ENCODE measurements around the gene NRDC.

The NRDC gene

GRCh38 chr1:51791888-51792287, 86.6 kb downstream of the NRDC start:
- Histone ChIP-seq H3K27ac (replicated peaks; ENCODE audit: low read length) (no peak overlapping the region), H2AK5ac (ENCODE audit: low read depth, low read length) (no peak overlapping the region), H2BK15ac (ENCODE audit: low read length) (no peak overlapping the region), H3K4me1 (ENCODE audit: control insufficient read depth in 2 of 2, insufficient read depth in 1 of 2, low read depth in 1 of 2, low read length in 2 of 2) (no peaks in the 10 kb centered on the region), H3K4ac (ENCODE audit: low read length) (no peak overlapping the region), H3K4me3 (ENCODE audit: low read length in 2 of 2) (no peak overlapping the region), H2BK120ac (ENCODE audit: low read depth, low read length) (no peak overlapping the region), H3K27me3 (ENCODE audit: control insufficient read depth in 3 of 3, insufficient read depth in 3 of 3, low read depth in 1 of 3, low read length in 3 of 3) (no peaks in the 10 kb centered on the region), H2AFZ (ENCODE audit: low read length) (no peak overlapping the region), H3K4me2 (ENCODE audit: insufficient read depth, low read length, poor library complexity, severe bottlenecking) (no peak overlapping the region), H3K14ac (ENCODE audit: low read length) (no peak overlapping the region), H4K91ac (ENCODE audit: low read depth, low read length, poor library complexity) (no peak overlapping the region), H3K36me3 (replicated peaks in 1 of 2; ENCODE audit: control insufficient read depth in 2 of 2, insufficient read depth in 2 of 2, low read length in 2 of 2) (peaks cover 37 to 92% of the 10 kb centered on the region in 2 donors), H3K18ac (ENCODE audit: low read length) (no peak overlapping the region), H3K9me3 (replicated peaks in 1 of 2; ENCODE audit: control insufficient read depth in 2 of 2, insufficient read depth in 1 of 2, low read depth in 1 of 2, low read length in 2 of 2) (no peaks in the 10 kb centered on the region), H2BK5ac (ENCODE audit: low read length) (no peak overlapping the region), H2BK12ac (ENCODE audit: low read length) (no peak overlapping the region), H3K9ac (ENCODE audit: low read depth, low read length, poor library complexity) (no peak overlapping the region), H3K23ac (ENCODE audit: low read depth, low read length, poor library complexity) (no peak overlapping the region), H4K8ac (ENCODE audit: low read depth, low read length) (no peak overlapping the region), H3K79me1 (ENCODE audit: low read depth, low read length) (no peaks in the 10 kb centered on the region)
- WGBS, 2 donors (ENCODE audit: extremely low coverage in 2 of 2, insufficient read length in 2 of 2, insufficient replicate concordance in 1 of 2) = no CpG with 5 or more reads among the region's 1 CpG
- no peak for DNase-seq (ENCODE audit: low spot score)

DNA sequence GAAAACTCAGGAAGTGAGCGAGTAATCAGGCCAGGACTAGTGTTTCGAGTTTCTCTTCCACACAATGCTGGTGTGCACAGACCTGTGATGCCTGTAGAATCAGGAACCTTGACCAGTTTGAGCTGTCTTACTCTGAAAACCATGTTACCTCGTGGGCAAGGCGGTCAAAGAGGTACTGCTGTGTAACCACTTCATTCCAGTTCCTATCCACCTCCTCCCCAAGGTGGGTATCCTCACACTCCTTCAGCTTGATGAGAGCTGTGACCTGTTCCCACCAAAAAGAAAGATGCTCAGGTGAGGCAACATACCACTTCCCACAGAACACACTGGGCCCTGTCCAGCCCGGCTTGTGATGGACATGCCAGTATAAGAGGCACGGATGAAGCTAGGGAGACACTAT, 88.1 kb downstream of the NRDC start:
- WGBS, 2 donors (ENCODE audit: extremely low coverage in 2 of 2, insufficient read length in 2 of 2, insufficient replicate concordance in 1 of 2) = no CpG with 5 or more reads among the region's 6 CpGs
- H3K14ac ChIP-seq (ENCODE audit: low read length) = no peak overlapping the region
- peak overlapping the region in 1 of 2 donors; percentile 42 for H3K4me3 ChIP-seq (ENCODE audit: low read length in 2 of 2)
- no peak overlapping the region for H4K91ac ChIP-seq (ENCODE audit: low read depth, low read length, poor library complexity)
- no peaks in the 10 kb centered on the region for H3K4me1 ChIP-seq (ENCODE audit: control insufficient read depth in 2 of 2, insufficient read depth in 1 of 2, low read depth in 1 of 2, low read length in 2 of 2)
- H4K8ac ChIP-seq (ENCODE audit: low read depth, low read length) = no peak overlapping the region
- H3K4ac ChIP-seq (ENCODE audit: low read length) = no peak overlapping the region
- H2BK12ac ChIP-seq (ENCODE audit: low read length) = no peak overlapping the region
- H2BK5ac ChIP-seq (ENCODE audit: low read length) = no peak overlapping the region
- H2BK15ac ChIP-seq (ENCODE audit: low read length) = no peak overlapping the region
- H2BK120ac ChIP-seq (ENCODE audit: low read depth, low read length) = no peak overlapping the region
- no peaks in the 10 kb centered on the region for H3K27me3 ChIP-seq (ENCODE audit: control insufficient read depth in 3 of 3, insufficient read depth in 3 of 3, low read depth in 1 of 3, low read length in 3 of 3)
- H3K79me1 ChIP-seq (ENCODE audit: low read depth, low read length) = no peaks in the 10 kb centered on the region
- DNase-seq (ENCODE audit: low spot score) = no peak
- no peak overlapping the region for H3K23ac ChIP-seq (ENCODE audit: low read depth, low read length, poor library complexity)
- H3K36me3 ChIP-seq (replicated peaks in 1 of 2; ENCODE audit: control insufficient read depth in 2 of 2, insufficient read depth in 2 of 2, low read length in 2 of 2) = peaks cover 41 to 100% of the 10 kb centered on the region in 2 donors
- H3K4me2 ChIP-seq (ENCODE audit: insufficient read depth, low read length, poor library complexity, severe bottlenecking) = no peak overlapping the region
- no peak overlapping the region for H3K9ac ChIP-seq (ENCODE audit: low read depth, low read length, poor library complexity)
- no peak overlapping the region for H2AK5ac ChIP-seq (ENCODE audit: low read depth, low read length)
- no peaks in the 10 kb centered on the region for H3K9me3 ChIP-seq (replicated peaks in 1 of 2; ENCODE audit: control insufficient read depth in 2 of 2, insufficient read depth in 1 of 2, low read depth in 1 of 2, low read length in 2 of 2)
- H3K27ac ChIP-seq (replicated peaks; ENCODE audit: low read length) = no peak overlapping the region
- H3K18ac ChIP-seq (ENCODE audit: low read length) = no peak overlapping the region
- H2AFZ ChIP-seq (ENCODE audit: low read length) = no peak overlapping the region

GRCh38 chr1:51789342-51789741, 89.2 kb downstream of the NRDC start:
- peaks cover 45 to 100% of the 10 kb centered on the region in 2 donors for H3K36me3 ChIP-seq (replicated peaks in 1 of 2; ENCODE audit: control insufficient read depth in 2 of 2, insufficient read depth in 2 of 2, low read length in 2 of 2)
- H4K91ac ChIP-seq (ENCODE audit: low read depth, low read length, poor library complexity) = no peak overlapping the region
- no peak overlapping the region for H3K4ac ChIP-seq (ENCODE audit: low read length)
- no peak overlapping the region for H4K8ac ChIP-seq (ENCODE audit: low read depth, low read length)
- no peak overlapping the region for H2BK120ac ChIP-seq (ENCODE audit: low read depth, low read length)
- no peak overlapping the region for H3K27ac ChIP-seq (replicated peaks; ENCODE audit: low read length)
- no peak overlapping the region for H2BK5ac ChIP-seq (ENCODE audit: low read length)
- no peak overlapping the region for H2BK12ac ChIP-seq (ENCODE audit: low read length)
- no peaks in the 10 kb centered on the region for H3K27me3 ChIP-seq (ENCODE audit: control insufficient read depth in 3 of 3, insufficient read depth in 3 of 3, low read depth in 1 of 3, low read length in 3 of 3)
- WGBS, 2 donors (ENCODE audit: extremely low coverage in 2 of 2, insufficient read length in 2 of 2, insufficient replicate concordance in 1 of 2) = no CpG with 5 or more reads among the region's 1 CpG
- no peak overlapping the region for H2AFZ ChIP-seq (ENCODE audit: low read length)
- H2BK15ac ChIP-seq (ENCODE audit: low read length) = no peak overlapping the region
- no peaks in the 10 kb centered on the region for H3K9me3 ChIP-seq (replicated peaks in 1 of 2; ENCODE audit: control insufficient read depth in 2 of 2, insufficient read depth in 1 of 2, low read depth in 1 of 2, low read length in 2 of 2)
- no peaks in the 10 kb centered on the region for H3K4me1 ChIP-seq (ENCODE audit: control insufficient read depth in 2 of 2, insufficient read depth in 1 of 2, low read depth in 1 of 2, low read length in 2 of 2)
- H3K79me1 ChIP-seq (ENCODE audit: low read depth, low read length) = no peaks in the 10 kb centered on the region
- no peak overlapping the region for H3K14ac ChIP-seq (ENCODE audit: low read length)
- no peak overlapping the region for H3K23ac ChIP-seq (ENCODE audit: low read depth, low read length, poor library complexity)
- H2AK5ac ChIP-seq (ENCODE audit: low read depth, low read length) = no peak overlapping the region
- H3K9ac ChIP-seq (ENCODE audit: low read depth, low read length, poor library complexity) = no peak overlapping the region
- no peak overlapping the region for H3K4me3 ChIP-seq (ENCODE audit: low read length in 2 of 2)
- no peak overlapping the region for H3K4me2 ChIP-seq (ENCODE audit: insufficient read depth, low read length, poor library complexity, severe bottlenecking)
- no peak overlapping the region for H3K18ac ChIP-seq (ENCODE audit: low read length)
- DNase-seq (ENCODE audit: low spot score) = no peak

DNA sequence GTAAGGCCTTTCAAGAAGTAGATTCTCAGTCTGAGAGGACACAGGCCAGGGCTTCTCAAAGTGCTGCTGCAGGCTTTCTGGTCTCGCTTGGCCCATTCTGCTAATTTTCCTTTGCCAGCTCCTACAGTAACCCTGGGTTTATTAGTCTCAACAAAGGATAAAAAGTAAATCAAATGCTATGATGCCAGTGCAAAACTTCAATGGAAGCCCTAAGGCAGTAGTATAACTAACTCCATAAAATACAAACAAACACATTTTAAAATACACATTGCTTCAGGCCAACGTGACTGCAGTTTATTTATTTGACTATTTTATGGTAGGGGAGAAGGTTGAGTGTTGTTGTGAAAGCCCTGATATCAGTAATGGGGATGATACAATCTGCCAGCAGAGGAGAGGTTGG, 89.6 kb downstream of the NRDC start:
- no peak overlapping the region for H2BK15ac ChIP-seq (ENCODE audit: low read length)
- H3K9me3 ChIP-seq (replicated peaks in 1 of 2; ENCODE audit: control insufficient read depth in 2 of 2, insufficient read depth in 1 of 2, low read depth in 1 of 2, low read length in 2 of 2) = no peaks in the 10 kb centered on the region
- no peak overlapping the region for H3K23ac ChIP-seq (ENCODE audit: low read depth, low read length, poor library complexity)
- no CpG with 5 or more reads among the region's 2 CpGs for WGBS, 2 donors (ENCODE audit: extremely low coverage in 2 of 2, insufficient read length in 2 of 2, insufficient replicate concordance in 1 of 2)
- DNase-seq (ENCODE audit: low spot score) = no peak
- H3K27ac ChIP-seq (replicated peaks; ENCODE audit: low read length) = no peak overlapping the region
- H3K9ac ChIP-seq (ENCODE audit: low read depth, low read length, poor library complexity) = no peak overlapping the region
- H4K91ac ChIP-seq (ENCODE audit: low read depth, low read length, poor library complexity) = no peak overlapping the region
- no peaks in the 10 kb centered on the region for H3K4me1 ChIP-seq (ENCODE audit: control insufficient read depth in 2 of 2, insufficient read depth in 1 of 2, low read depth in 1 of 2, low read length in 2 of 2)
- H3K4me2 ChIP-seq (ENCODE audit: insufficient read depth, low read length, poor library complexity, severe bottlenecking) = no peak overlapping the region
- no peaks in the 10 kb centered on the region for H3K79me1 ChIP-seq (ENCODE audit: low read depth, low read length)
- no peak overlapping the region for H3K14ac ChIP-seq (ENCODE audit: low read length)
- H2BK12ac ChIP-seq (ENCODE audit: low read length) = no peak overlapping the region
- no peak overlapping the region for H2BK5ac ChIP-seq (ENCODE audit: low read length)
- H2AFZ ChIP-seq (ENCODE audit: low read length) = no peak overlapping the region
- H4K8ac ChIP-seq (ENCODE audit: low read depth, low read length) = no peak overlapping the region
- H3K36me3 ChIP-seq (replicated peaks in 1 of 2; ENCODE audit: control insufficient read depth in 2 of 2, insufficient read depth in 2 of 2, low read length in 2 of 2) = peaks cover 47 to 100% of the 10 kb centered on the region in 2 donors
- H3K4ac ChIP-seq (ENCODE audit: low read length) = no peak overlapping the region
- no peak overlapping the region for H3K18ac ChIP-seq (ENCODE audit: low read length)
- no peak overlapping the region for H3K4me3 ChIP-seq (ENCODE audit: low read length in 2 of 2)
- H3K27me3 ChIP-seq (ENCODE audit: control insufficient read depth in 3 of 3, insufficient read depth in 3 of 3, low read depth in 1 of 3, low read length in 3 of 3) = no peaks in the 10 kb centered on the region
- H2BK120ac ChIP-seq (ENCODE audit: low read depth, low read length) = no peak overlapping the region
- H2AK5ac ChIP-seq (ENCODE audit: low read depth, low read length) = no peak overlapping the region

Data from neuronal stem cell (in vitro differentiated cells).